GM19452 (cell line): ENCODE data around the gene SIN3A.
A peak's percentile ranks its signal among the peaks of the same experiment; 100 is the strongest.
"Not testable (repeated sequence)": the region's sequence is repeated elsewhere in the genome, so short reads cannot be mapped to it uniquely, and the experiment has no call there.

Experiments
- ATAC-seq: cut with Tn5 transposase; IDR thresholded peaks from one replicate; pipeline ENCODE4 v1.9.1; 2021; ENCODE audit not compliant: unreplicated experiment

The SIN3A gene

GRCh38 chr15:75451674-75452363 lies at the start of gene SIN3A:
TSS of gene SIN3A (minus strand) at chr15:75451690. CDS start at chr15:75430375, 21,315 bp downstream.
- peak; percentile 45 for ATAC-seq

- ATAC-seq: no peak
Measured at GRCh38 chr15:75493732-75494131, 42.2 kb upstream of the SIN3A start.

GRCh38 chr15:75483961-75484360 lies 32.5 kb upstream of the SIN3A start:
- no peak for ATAC-seq

- not testable (repeated sequence) for ATAC-seq
Measured at GRCh38 chr15:75483556-75483955, 32.1 kb upstream of the SIN3A start.

GRCh38 chr15:75483106-75483505 lies 31.6 kb upstream of the SIN3A start:
- ATAC-seq: no peak

GRCh38 chr15:75480463-75480862 lies 29.0 kb upstream of the SIN3A start:
- ATAC-seq: not testable (repeated sequence)

GRCh38 chr15:75479670-75480069 lies 28.2 kb upstream of the SIN3A start:
- ATAC-seq: no peak

GRCh38 chr15:75477094-75477493 lies 25.6 kb upstream of the SIN3A start:
- not testable (repeated sequence) for ATAC-seq

GRCh38 chr15:75468913-75469598 lies 17.6 kb upstream of the SIN3A start:
- no peak for ATAC-seq

- no peak for ATAC-seq
Measured at GRCh38 chr15:75460646-75461045, 9.2 kb upstream of the SIN3A start.

GRCh38 chr15:75459581-75459980 lies 8.1 kb upstream of the SIN3A start:
- no peak for ATAC-seq

GRCh38 chr15:75456710-75457109 lies 5.2 kb upstream of the SIN3A start:
- no peak for ATAC-seq

GRCh38 chr15:75455982-75456531 lies 4.6 kb upstream of the SIN3A start:
- no peak for ATAC-seq

- ATAC-seq: no peak
Measured at GRCh38 chr15:75455424-75455981, 4.0 kb upstream of the SIN3A start.

GRCh38 chr15:75454471-75455378 lies 3.2 kb upstream of the SIN3A start:
- ATAC-seq: no peak

- peak; percentile 35 for ATAC-seq
Measured at GRCh38 chr15:75453703-75454470, 2.4 kb upstream of the SIN3A start.

GRCh38 chr15:75452865-75453702 lies 1.6 kb upstream of the SIN3A start:
- no peak for ATAC-seq

- no peak for ATAC-seq
Measured at GRCh38 chr15:75452364-75452864, 924 bp upstream of the SIN3A start.

- no peak for ATAC-seq
Measured at GRCh38 chr15:75451202-75451673, 252 bp downstream of the SIN3A start.
